Keratinocyte (primary cell): ENCODE measurements around the gene COL13A1. TPM values are rescaled to one million over a fixed set of nuclear protein-coding genes. Genes with fewer than 3 reads are reported as not detected.

Source experiments
- DNase-seq: peaks from one replicate; pipeline ENCODE4 v3.0.0-alpha.2; 2011; ENCODE audit warnings: low read depth, missing footprints, low spot score
- FAIRE-seq: peaks from 2 replicates; lab custom pipeline; 2011; peaks lifted over from hg19 to GRCh38; lab: Jason Lieb, UNC
- H2AFZ ChIP-seq: 2 replicates; pipeline ENCODE4 v1.6.0; 2012; ENCODE audit warnings: low read length, control low read depth, inconsistent platforms; ENCODE audit not compliant: control insufficient read depth
- H3K27ac ChIP-seq: 2 replicates; pipeline ENCODE4 v1.5.1; 2011; ENCODE audit warnings: low read length; ENCODE audit not compliant: control insufficient read depth, insufficient read depth
- H3K27me3 ChIP-seq: 3 replicates; pipeline ENCODE4 v1.6.0; 2011; ENCODE audit warnings: low read length; ENCODE audit not compliant: control insufficient read depth, insufficient read depth; ENCODE audit errors: extremely low read depth
- H3K36me3 ChIP-seq, 2 experiments: 2 replicates in 1 of 2; 3 replicates in 1 of 2; pipeline ENCODE4 v1.5.1; 2011; ENCODE audit warnings: low read length in 2 of 2, mild to moderate bottlenecking in 1 of 2; ENCODE audit not compliant: control insufficient read depth in 2 of 2, insufficient read depth in 2 of 2; ENCODE audit errors: extremely low read depth in 1 of 2
- H3K4me1 ChIP-seq: 3 replicates; pipeline ENCODE4 v1.5.1; 2011; ENCODE audit warnings: low read length; ENCODE audit not compliant: control insufficient read depth, insufficient read depth; ENCODE audit errors: extremely low read depth
- H3K4me2 ChIP-seq: 3 replicates; pipeline ENCODE4 v1.6.0; 2011; ENCODE audit warnings: low read depth, low read length; ENCODE audit not compliant: control insufficient read depth, insufficient read depth; ENCODE audit errors: extremely low read depth
- H3K4me3 ChIP-seq, 3 experiments: fragments of 200-600 bp in 1 of 3; sonication (generic) in 1 of 3; 2 replicates in 2 of 3; 3 replicates in 1 of 3; pipeline ENCODE4 v1.5.1; 2011 to 2016; ENCODE audit warnings: low read length in 3 of 3, mild to moderate bottlenecking in 3 of 3, control low read depth in 2 of 3, inconsistent platforms in 1 of 3, low read depth in 1 of 3, mixed read lengths in 1 of 3, mixed run types in 1 of 3, moderate library complexity in 1 of 3; ENCODE audit not compliant: control insufficient read depth in 2 of 3, insufficient read depth in 2 of 3; ENCODE audit errors: extremely low read depth in 1 of 3
- H3K79me2 ChIP-seq: 2 replicates; pipeline ENCODE4 v1.6.0; 2012; ENCODE audit warnings: low read length; ENCODE audit not compliant: control insufficient read depth, insufficient read depth
- H3K9ac ChIP-seq: 3 replicates; pipeline ENCODE4 v1.6.0; 2011; ENCODE audit warnings: low read length; ENCODE audit not compliant: control insufficient read depth, insufficient read depth; ENCODE audit errors: extremely low read depth
- H3K9me1 ChIP-seq: 3 replicates; pipeline ENCODE4 v1.6.0; 2011; ENCODE audit warnings: low read length; ENCODE audit not compliant: control insufficient read depth, insufficient read depth; ENCODE audit errors: extremely low read depth
- H3K9me3 ChIP-seq: 2 replicates; pipeline ENCODE4 v1.5.1; 2012; ENCODE audit warnings: low read depth, low read length; ENCODE audit not compliant: control insufficient read depth
- H4K20me1 ChIP-seq: 3 replicates; pipeline ENCODE4 v1.6.0; 2011; ENCODE audit warnings: low read length; ENCODE audit not compliant: control insufficient read depth, insufficient read depth; ENCODE audit errors: extremely low read depth
- CTCF ChIP-seq, 3 experiments: IDR thresholded peaks in 1 of 3; conservative IDR thresholded peaks in 1 of 3; optimal IDR thresholded peaks in 1 of 3; 2 replicates in 2 of 3; 3 replicates in 1 of 3; pipeline versions ENCODE3 to v1.5.1; 2011; ENCODE audit warnings: low read length in 3 of 3, mild to moderate bottlenecking in 3 of 3, moderate library complexity in 2 of 3, control low read depth in 1 of 3, inconsistent platforms in 1 of 3; ENCODE audit not compliant: insufficient read depth in 2 of 3; ENCODE audit errors: extremely low read depth in 1 of 3
- EZH2 ChIP-seq: IDR thresholded peaks from one replicate; pipeline ENCODE4 v1.6.1; 2012; ENCODE audit warnings: inconsistent platforms, mild to moderate bottlenecking, low read length, moderate library complexity
- dilution Hi-C: fragments of 300-500 bp; cut with MboI; formaldehyde crosslinking; loops from one replicate; pipeline ENCODE4 v1.7.0; 2020; ENCODE audit warnings: low sequenced_read_pairs; ENCODE audit not compliant: extremely low pct_ligation_motif_present
- polyA plus RNA-seq, 5 experiments: library from polyadenylated mRNA; depleted of rRNA in 3 of 5; stranded (reverse) in 3 of 5; stranded (forward) in 1 of 5; unstranded in 1 of 5; fragments of >200 nt; gene quantifications; 1 replicate in 1 of 5; 2 replicates in 3 of 5; 3 replicates in 1 of 5; pipeline versions ENCODE4 v1.2.1 to v1.2.3, GENCODE V29; 2011 to 2012; ENCODE audit warnings: missing spikeins in 2 of 5, low read depth in 1 of 5, low replicate concordance in 1 of 5

COL13A1 gene
- polyA plus RNA-seq, 1 donor (not counting 4 experiments of a cell fraction or from before 2014, with no cell fraction given), result 1.5 TPM

GRCh38 chr10:69876931-69877330 lies 75.2 kb downstream of the COL13A1 start:
- no peaks in the 10 kb centered on the region for H3K9me1 ChIP-seq
- DNase-seq (no peak), FAIRE-seq (no peak)
- no peak overlapping the region for H3K27ac ChIP-seq
- peaks cover 10% of the 10 kb centered on the region for H3K4me1 ChIP-seq
- H3K4me2 ChIP-seq, result no peak overlapping the region
- H3K27me3 ChIP-seq, result no peaks in the 10 kb centered on the region
- no peaks in the 10 kb centered on the region for H3K79me2 ChIP-seq
- no peaks in the 10 kb centered on the region for H3K9me3 ChIP-seq
- no peaks in the 10 kb centered on the region for H3K36me3 ChIP-seq
- no peak overlapping the region for H2AFZ ChIP-seq
- TF ChIP-seq EZH2 (no peak), CTCF (optimal IDR thresholded peaks at IDR 0.05 in 1 of 3, IDR thresholded peaks at IDR 0.05 in 1 of 3, conservative IDR thresholded peaks at IDR 0.05 in 1 of 3; ENCODE audit: extremely low read depth in 1 of 3, insufficient read depth in 2 of 3, low read length in 3 of 3) (no peak)
- H4K20me1 ChIP-seq, result no peaks in the 10 kb centered on the region
- no peak overlapping the region for H3K4me3 ChIP-seq
- dilution Hi-C loops, result no loop called here
- no peak overlapping the region for H3K9ac ChIP-seq

- dilution Hi-C loops, result no loop called here
These were observed 76.3 kb downstream of the COL13A1 start for GRCh38 chr10:69878038-69878437.

More at GRCh38 chr10:69878038-69878437, 76.3 kb downstream of the COL13A1 start:
- no peak overlapping the region for H3K4me3 ChIP-seq
- H3K79me2 ChIP-seq, result no peaks in the 10 kb centered on the region
- no peaks in the 10 kb centered on the region for H3K9me3 ChIP-seq
- H3K36me3 ChIP-seq, result no peaks in the 10 kb centered on the region
- no peaks in the 10 kb centered on the region for H3K9me1 ChIP-seq
- H2AFZ ChIP-seq, result no peak overlapping the region
- no peaks in the 10 kb centered on the region for H4K20me1 ChIP-seq
- DNase-seq, result no peak
- no peaks in the 10 kb centered on the region for H3K27me3 ChIP-seq
- no peak overlapping the region for H3K27ac ChIP-seq
- TF ChIP-seq EZH2 (no peak), CTCF (optimal IDR thresholded peaks at IDR 0.05 in 1 of 3, IDR thresholded peaks at IDR 0.05 in 1 of 3, conservative IDR thresholded peaks at IDR 0.05 in 1 of 3; ENCODE audit: extremely low read depth in 1 of 3, insufficient read depth in 2 of 3, low read length in 3 of 3) (no peak)
- no peak for FAIRE-seq
- no peak overlapping the region for H3K9ac ChIP-seq
- H3K4me1 ChIP-seq, result peaks cover 10% of the 10 kb centered on the region
- H3K4me2 ChIP-seq, result no peak overlapping the region
